SK-N-SH (cell line): ENCODE data around the gene FTSJ1. TPM values are rescaled to one million over a fixed set of nuclear protein-coding genes. Genes with fewer than 3 reads are reported as not detected.

Source experiments
- CTCF ChIA-PET: fragments of 300-600, 350-600 bp; formaldehyde crosslinking; extraction: SDS; loops from one replicate; lab custom pipeline; 2021; lab: Yijun Ruan, JAX
- POLR2A ChIA-PET: fragments of 350-600 bp; sonication (Branson Sonifier 250); formaldehyde crosslinking; extraction: SDS; loops from one replicate; lab custom pipeline; 2020; ENCODE audit warnings: antibody characterized with exemption, inconsistent platforms; lab: Yijun Ruan, JAX
- DNase-seq: peaks from one replicate; pipeline ENCODE4 v3.0.0; 2012
- H2AFZ ChIP-seq: fragments of 200-600 bp; sonication (generic); 2 replicates; pipeline ENCODE4 v1.8.1; 2016; ENCODE audit warnings: antibody characterized with exemption, mild to moderate bottlenecking, low read depth
- H3F3A ChIP-seq: fragments of 200-600 bp; sonication (generic); replicated peaks from 2 replicates; pipeline ENCODE3; 2016; ENCODE audit warnings: antibody characterized with exemption, mild to moderate bottlenecking; ENCODE audit not compliant: insufficient read depth
- H3K27ac ChIP-seq, 2 experiments: fragments of 200-500 bp in 1 of 2; fragments of 200-600 bp in 1 of 2; sonication (Bioruptor generic) in 1 of 2; sonication (generic), shearing (Covaris generic) in 1 of 2; 2 replicates each; pipeline versions ENCODE4 v1.5.1 to v1.6.1; 2014 to 2016; ENCODE audit warnings: low read depth in 2 of 2, inconsistent platforms in 1 of 2, low read length in 1 of 2, mild to moderate bottlenecking in 1 of 2, mixed read lengths in 1 of 2
- H3K27me3 ChIP-seq: fragments of 200-600 bp; sonication (generic), shearing (Covaris generic); 2 replicates; pipeline ENCODE4 v1.6.1; 2016; ENCODE audit warnings: mixed run types; ENCODE audit not compliant: insufficient read depth
- H3K36me3 ChIP-seq, 2 experiments: fragments of 200-500 bp in 1 of 2; fragments of 200-600 bp in 1 of 2; sonication (Bioruptor generic) in 1 of 2; sonication (generic) in 1 of 2; replicated peaks in 1 of 2; 2 replicates each; pipeline versions ENCODE3 to v1.5.1; 2014 to 2016; ENCODE audit warnings: low read length in 1 of 2, mild to moderate bottlenecking in 1 of 2; ENCODE audit not compliant: insufficient read depth in 2 of 2, control insufficient read depth in 1 of 2
- H3K4me1 ChIP-seq, 2 experiments: fragments of 200-500 bp in 1 of 2; fragments of 200-600 bp in 1 of 2; sonication (Bioruptor generic) in 1 of 2; sonication (generic), shearing (Covaris generic) in 1 of 2; 2 replicates each; pipeline versions ENCODE4 v1.5.1 to v1.6.1; 2014 to 2016; ENCODE audit warnings: low read depth in 1 of 2, low read length in 1 of 2, mixed run types in 1 of 2; ENCODE audit not compliant: insufficient read depth in 2 of 2, control insufficient read depth in 1 of 2
- H3K4me2 ChIP-seq: fragments of 200-600 bp; sonication (generic), shearing (Covaris generic); 2 replicates; pipeline ENCODE4 v1.6.1; 2017; ENCODE audit warnings: mixed run types
- H3K4me3 ChIP-seq, 2 experiments: fragments of 200-500 bp in 1 of 2; fragments of 200-600 bp in 1 of 2; sonication (Bioruptor generic) in 1 of 2; sonication (generic), shearing (Covaris generic) in 1 of 2; 2 replicates each; pipeline versions ENCODE4 v1.5.1 to v1.8.1; 2014 to 2016; ENCODE audit warnings: low read depth in 2 of 2, inconsistent platforms in 1 of 2, low read length in 1 of 2, mild to moderate bottlenecking in 1 of 2, mixed read lengths in 1 of 2, moderate library complexity in 1 of 2
- H3K79me2 ChIP-seq: fragments of 200-600 bp; sonication (generic); 2 replicates; pipeline ENCODE4 v1.8.1; 2017; ENCODE audit warnings: mild to moderate bottlenecking; ENCODE audit not compliant: insufficient read depth
- H3K9ac ChIP-seq: fragments of 200-600 bp; sonication (generic); 2 replicates; pipeline ENCODE4 v1.6.1; 2017; ENCODE audit warnings: mixed run types
- H3K9me2 ChIP-seq: fragments of 200-600 bp; sonication (generic); 2 replicates; pipeline ENCODE4 v1.6.1; 2017; ENCODE audit warnings: mixed run types
- H3K9me3 ChIP-seq: fragments of 200-600 bp; sonication (generic); 2 replicates; pipeline ENCODE4 v1.6.1; 2017; ENCODE audit warnings: mixed run types, mild to moderate bottlenecking, moderate library complexity
- H4K20me1 ChIP-seq: fragments of 200-600 bp; sonication (generic); 2 replicates; pipeline ENCODE4 v1.6.1; 2017; ENCODE audit warnings: mild to moderate bottlenecking, mixed run types; ENCODE audit not compliant: insufficient read depth
- CHD2 ChIP-seq: fragments of 150-350 bp; IDR thresholded peaks from 2 replicates; pipeline ENCODE4 v1.6.1; 2018; ENCODE audit warnings: low read length; ENCODE audit not compliant: partially characterized antibody
- ELF1 ChIP-seq: IDR thresholded peaks from 2 replicates; pipeline ENCODE4 v1.4.0; 2012
- EZH2phosphoT487 ChIP-seq: fragments of 200-600 bp; sonication (generic); IDR thresholded peaks from 2 replicates; pipeline ENCODE4 v1.6.1; 2017; ENCODE audit warnings: low read depth, mixed run types, mild to moderate bottlenecking, antibody characterized with exemption, moderate library complexity, borderline replicate concordance
- FOSL2 ChIP-seq: IDR thresholded peaks from 2 replicates; pipeline ENCODE4 v1.4.0; 2012; ENCODE audit warnings: low read depth, mild to moderate bottlenecking, moderate library complexity, borderline replicate concordance
- FOXM1 ChIP-seq: IDR thresholded peaks from 2 replicates; pipeline ENCODE4 v1.4.0; 2012; ENCODE audit warnings: low read depth, mild to moderate bottlenecking
- GABPA ChIP-seq: IDR thresholded peaks from 2 replicates; pipeline ENCODE4 v1.4.0; 2012; ENCODE audit warnings: low read depth, mild to moderate bottlenecking
- GATA2 ChIP-seq: sonication (generic); formaldehyde crosslinking; IDR thresholded peaks from 2 replicates; pipeline ENCODE4 v1.5.0; 2020; ENCODE audit warnings: mild to moderate bottlenecking, missing genetic modification reagents
- MEF2A ChIP-seq: IDR thresholded peaks from 2 replicates; pipeline ENCODE4 v1.4.0; 2012; ENCODE audit warnings: low read depth, borderline replicate concordance
- MXI1 ChIP-seq: IDR thresholded peaks from 2 replicates; pipeline ENCODE4 v1.6.1; 2012; ENCODE audit warnings: mild to moderate bottlenecking, low read depth, low read length, improper control_type of control experiment
- NFIC ChIP-seq: IDR thresholded peaks from 2 replicates; pipeline ENCODE4 v1.4.0; 2012; ENCODE audit warnings: borderline replicate concordance
- NRF1 ChIP-seq: IDR thresholded peaks from 2 replicates; pipeline ENCODE4 v1.6.1; 2012; ENCODE audit warnings: low read depth, mild to moderate bottlenecking, low read length
- POLR2AphosphoS5 ChIP-seq: IDR thresholded peaks from 2 replicates; pipeline ENCODE4 v1.6.1; 2012; ENCODE audit warnings: low read depth, low read length
- TAF1 ChIP-seq: IDR thresholded peaks from 2 replicates; pipeline ENCODE4 v1.6.1; 2012; ENCODE audit warnings: low read depth, mild to moderate bottlenecking, low read length, moderate library complexity, borderline replicate concordance
- TEAD4 ChIP-seq: IDR thresholded peaks from 2 replicates; pipeline ENCODE4 v1.4.0; 2012; ENCODE audit warnings: mild to moderate bottlenecking, borderline replicate concordance; ENCODE audit not compliant: insufficient read depth
- YY1 ChIP-seq: IDR thresholded peaks from 2 replicates; pipeline ENCODE4 v1.4.0; 2012; ENCODE audit warnings: low read depth, mild to moderate bottlenecking
- WGBS: methylation state at CpG from one replicate; pipeline ENCODE4 v1.1.6; 2017; ENCODE audit warnings: low lambda C conversion rate; 5-methylcytosine and 5-hydroxymethylcytosine counted together
- polyA plus RNA-seq, 3 experiments: library from polyadenylated mRNA; depleted of rRNA; stranded (reverse); fragments of >200 nt; gene quantifications; 2 replicates each; pipeline ENCODE4 v1.2.3, GENCODE V29; 2012
- TF ChIP-seq, protein P1 (sequence below): IDR thresholded peaks from 2 replicates; pipeline ENCODE4 v1.4.0; 2012; ENCODE audit warnings: low read depth
- TF ChIP-seq, protein P2 (sequence below): fragments of 150-350 bp; IDR thresholded peaks from 2 replicates; pipeline ENCODE4 v1.6.1; 2017; ENCODE audit warnings: antibody characterized with exemption, low read length, low read depth, borderline replicate concordance
- TF ChIP-seq, protein P3 (sequence below): IDR thresholded peaks from 2 replicates; pipeline ENCODE4 v1.4.0; 2012; ENCODE audit warnings: low read depth, borderline replicate concordance
- TF ChIP-seq, protein P4 (sequence below): IDR thresholded peaks from 2 replicates; pipeline ENCODE4 v1.6.1; 2012; ENCODE audit warnings: mild to moderate bottlenecking, low read depth, low read length, moderate library complexity

The FTSJ1 gene
- polyA plus RNA-seq, 1 of the 3 experiments (the other 2 are of a cell fraction), result 34.1 TPM

DNA sequence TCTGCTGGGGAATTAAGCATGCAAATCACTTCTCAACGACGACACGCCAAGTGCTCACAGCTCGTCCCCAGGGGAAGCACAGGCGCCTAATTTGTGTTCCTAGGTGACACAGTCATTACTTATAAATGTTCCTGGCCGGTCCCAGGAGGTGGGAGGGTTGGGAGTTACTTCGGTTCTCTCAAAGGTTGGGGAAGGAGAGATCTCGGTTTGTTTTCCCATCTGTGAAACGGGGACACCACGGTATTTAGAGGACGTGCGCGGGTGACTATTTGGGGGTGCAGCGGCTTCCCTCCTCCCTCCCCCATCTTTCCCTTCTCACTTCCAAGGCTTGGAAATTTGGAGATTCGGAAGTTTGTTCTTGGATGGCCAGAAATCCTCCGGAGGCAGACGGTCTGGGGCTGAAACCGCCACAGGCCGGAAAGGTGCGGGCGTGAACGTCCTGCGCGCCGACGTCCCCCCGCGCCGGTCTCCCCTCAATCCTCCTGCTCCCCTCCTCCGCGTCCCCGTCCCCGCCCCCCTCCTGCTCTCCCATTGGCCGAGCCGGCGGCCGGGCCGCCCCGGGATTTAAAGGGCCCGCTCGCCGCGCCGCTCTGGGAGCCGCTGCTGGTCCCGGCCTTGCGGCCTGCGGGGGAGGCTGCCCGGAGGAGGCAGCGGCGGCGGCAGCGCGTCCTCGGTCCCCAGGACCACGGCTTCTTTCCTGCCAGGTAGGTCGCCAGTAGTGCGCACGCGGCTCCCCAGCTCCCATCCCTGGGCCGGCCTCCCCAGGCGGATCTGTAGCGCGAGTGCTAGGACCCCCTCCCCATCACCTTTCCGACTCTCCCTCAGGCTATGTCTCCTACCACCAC, 32.6 kb downstream of the FTSJ1 start, which contains the start of gene PORCN:
Gene PORCN (plus strand): TSS at position 593 of the 845 bp plus-strand sequence. CDS start 829 bp downstream, outside the sequence.
- CTCF ChIA-PET, result interaction anchor here (1.2 kb wide), 1 partner anchor 11 kb away, joined by 3 read pairs; no protein-coding TSS in a partner anchor
- no peaks in the 10 kb centered on the region; the same call in 1 of the 2 replicates for H3K27me3 ChIP-seq
- peaks cover 0 to 12% of the 10 kb centered on the region in 2 experiments; a peak in 1 of 4 replicates for H3K4me1 ChIP-seq
- peak within 1 kb of the TSS; percentile 82 for H3K4me2 ChIP-seq
- no peaks in the 10 kb centered on the region for H3F3A ChIP-seq
- H3K79me2 ChIP-seq, result no peaks in the 10 kb centered on the region
- DNase-seq, result peak; percentile 92
- peak within 1 kb of the TSS; percentile 84 for H2AFZ ChIP-seq
- TF ChIP-seq NFIC (no peak), ELF1 (no peak), TAF1 (peak; percentile 28; the same call in 1 of the 2 replicates), FOXM1 (no peak), CHD2 (no peak), EZH2phosphoT487 (no peak), FOSL2 (no peak), GATA2 (CRISPR knock-in tag) (no peak), GABPA (no peak), POLR2AphosphoS5 (peak; percentile 67; the same call in 1 of the 2 replicates), MXI1 (peak; percentile 26; the same call in 1 of the 2 replicates), TEAD4 (no peak)
- TF ChIP-seq, protein P1, sequence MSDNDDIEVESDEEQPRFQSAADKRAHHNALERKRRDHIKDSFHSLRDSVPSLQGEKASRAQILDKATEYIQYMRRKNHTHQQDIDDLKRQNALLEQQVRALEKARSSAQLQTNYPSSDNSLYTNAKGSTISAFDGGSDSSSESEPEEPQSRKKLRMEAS, result 0 out of 2 replicates have a peak, but pooled peaks have one; percentile 25
- TF ChIP-seq, protein P2, sequence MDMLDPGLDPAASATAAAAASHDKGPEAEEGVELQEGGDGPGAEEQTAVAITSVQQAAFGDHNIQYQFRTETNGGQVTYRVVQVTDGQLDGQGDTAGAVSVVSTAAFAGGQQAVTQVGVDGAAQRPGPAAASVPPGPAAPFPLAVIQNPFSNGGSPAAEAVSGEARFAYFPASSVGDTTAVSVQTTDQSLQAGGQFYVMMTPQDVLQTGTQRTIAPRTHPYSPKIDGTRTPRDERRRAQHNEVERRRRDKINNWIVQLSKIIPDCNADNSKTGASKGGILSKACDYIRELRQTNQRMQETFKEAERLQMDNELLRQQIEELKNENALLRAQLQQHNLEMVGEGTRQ, result no peak
- no peaks in the 10 kb centered on the region for H4K20me1 ChIP-seq
- H3K9me3 ChIP-seq, result no peaks in the 10 kb centered on the region
- H3K27ac ChIP-seq, result peak within 1 kb of the TSS in 1 of 2 experiments; percentile 48; a peak in 1 of 4 replicates
- no peaks in the 10 kb centered on the region for H3K9me2 ChIP-seq
- peak within 1 kb of the TSS; percentile 70 for H3K9ac ChIP-seq
- POLR2A ChIA-PET, result no interaction called here
- WGBS, result 44% methylated on average over 32 of the region's 65 CpGs
- H3K36me3 ChIP-seq, result no peaks in the 10 kb centered on the region
- peak within 1 kb of the TSS; percentile 64 to 68 for H3K4me3 ChIP-seq

DNA sequence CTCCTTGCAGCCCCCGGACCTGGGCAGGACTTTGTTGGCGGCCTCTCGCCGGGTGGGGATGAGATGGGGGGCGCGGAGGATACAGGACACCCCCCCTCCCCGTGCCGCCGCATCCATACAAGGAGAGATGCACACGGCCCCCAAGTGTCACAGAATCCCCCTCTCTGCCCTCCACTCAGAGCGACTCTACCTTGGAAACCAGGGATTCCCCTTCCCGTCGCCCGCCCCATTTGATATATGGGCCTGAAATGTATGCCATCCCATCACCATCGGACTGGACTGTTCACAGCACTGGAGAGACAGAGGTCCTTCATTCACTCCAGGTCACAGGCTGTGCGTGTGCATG, 33.2 kb downstream of the FTSJ1 start:
- Histone ChIP-seq H3K4me1 (peaks cover 0 to 17% of the 10 kb centered on the region in 2 experiments; a peak in 1 of 4 replicates), H3K9me2 (no peaks in the 10 kb centered on the region), H3K4me3 (peak overlapping the region; percentile 64 to 68), H3K27me3 (no peaks in the 10 kb centered on the region), H3F3A (no peaks in the 10 kb centered on the region), H3K9me3 (no peaks in the 10 kb centered on the region), H3K9ac (peak overlapping the region; percentile 70), H3K36me3 (no peaks in the 10 kb centered on the region), H4K20me1 (no peaks in the 10 kb centered on the region), H2AFZ (peak overlapping the region; percentile 72; the same call in 1 of the 2 replicates), H3K27ac (peak overlapping the region in 1 of 2 experiments; percentile 24; a peak in 1 of 4 replicates), H3K79me2 (no peaks in the 10 kb centered on the region), H3K4me2 (peak overlapping the region; percentile 82)
- WGBS, result 3% methylated on average over 5 of the region's 16 CpGs
- ChIA-PET CTCF (interaction anchor here (1.0 kb wide), 1 partner anchor 21 kb away, joined by 3 read pairs; no protein-coding TSS in a partner anchor), POLR2A (no interaction called here)
- DNase-seq, result peak; percentile 48
- TF ChIP-seq FOXM1, result no peak
- TF ChIP-seq ELF1, result no peak
- no peak for TF ChIP-seq TEAD4
- TF ChIP-seq GATA2 (CRISPR knock-in tag), result no peak
- TF ChIP-seq NRF1, result no peak
- TF ChIP-seq, protein P3, sequence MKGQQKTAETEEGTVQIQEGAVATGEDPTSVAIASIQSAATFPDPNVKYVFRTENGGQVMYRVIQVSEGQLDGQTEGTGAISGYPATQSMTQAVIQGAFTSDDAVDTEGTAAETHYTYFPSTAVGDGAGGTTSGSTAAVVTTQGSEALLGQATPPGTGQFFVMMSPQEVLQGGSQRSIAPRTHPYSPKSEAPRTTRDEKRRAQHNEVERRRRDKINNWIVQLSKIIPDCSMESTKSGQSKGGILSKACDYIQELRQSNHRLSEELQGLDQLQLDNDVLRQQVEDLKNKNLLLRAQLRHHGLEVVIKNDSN, result no peak
- no peak for TF ChIP-seq YY1
- no peak for TF ChIP-seq NFIC
- no peak for TF ChIP-seq MEF2A
- TF ChIP-seq, protein P1, result no peak
- TF ChIP-seq POLR2AphosphoS5, result no peak
- TF ChIP-seq, protein P4, sequence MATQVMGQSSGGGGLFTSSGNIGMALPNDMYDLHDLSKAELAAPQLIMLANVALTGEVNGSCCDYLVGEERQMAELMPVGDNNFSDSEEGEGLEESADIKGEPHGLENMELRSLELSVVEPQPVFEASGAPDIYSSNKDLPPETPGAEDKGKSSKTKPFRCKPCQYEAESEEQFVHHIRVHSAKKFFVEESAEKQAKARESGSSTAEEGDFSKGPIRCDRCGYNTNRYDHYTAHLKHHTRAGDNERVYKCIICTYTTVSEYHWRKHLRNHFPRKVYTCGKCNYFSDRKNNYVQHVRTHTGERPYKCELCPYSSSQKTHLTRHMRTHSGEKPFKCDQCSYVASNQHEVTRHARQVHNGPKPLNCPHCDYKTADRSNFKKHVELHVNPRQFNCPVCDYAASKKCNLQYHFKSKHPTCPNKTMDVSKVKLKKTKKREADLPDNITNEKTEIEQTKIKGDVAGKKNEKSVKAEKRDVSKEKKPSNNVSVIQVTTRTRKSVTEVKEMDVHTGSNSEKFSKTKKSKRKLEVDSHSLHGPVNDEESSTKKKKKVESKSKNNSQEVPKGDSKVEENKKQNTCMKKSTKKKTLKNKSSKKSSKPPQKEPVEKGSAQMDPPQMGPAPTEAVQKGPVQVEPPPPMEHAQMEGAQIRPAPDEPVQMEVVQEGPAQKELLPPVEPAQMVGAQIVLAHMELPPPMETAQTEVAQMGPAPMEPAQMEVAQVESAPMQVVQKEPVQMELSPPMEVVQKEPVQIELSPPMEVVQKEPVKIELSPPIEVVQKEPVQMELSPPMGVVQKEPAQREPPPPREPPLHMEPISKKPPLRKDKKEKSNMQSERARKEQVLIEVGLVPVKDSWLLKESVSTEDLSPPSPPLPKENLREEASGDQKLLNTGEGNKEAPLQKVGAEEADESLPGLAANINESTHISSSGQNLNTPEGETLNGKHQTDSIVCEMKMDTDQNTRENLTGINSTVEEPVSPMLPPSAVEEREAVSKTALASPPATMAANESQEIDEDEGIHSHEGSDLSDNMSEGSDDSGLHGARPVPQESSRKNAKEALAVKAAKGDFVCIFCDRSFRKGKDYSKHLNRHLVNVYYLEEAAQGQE, result no peak
